Endothelial cell (in vitro differentiated cells): ENCODE data around the gene ZNF367. TPM values are rescaled to one million over a fixed set of nuclear protein-coding genes. Genes with fewer than 3 reads are reported as not detected.

ENCODE experiments used
- DNase-seq: peaks from one replicate; pipeline ENCODE4 v3.0.0; 2021; ENCODE audit warnings: low spot score
- H3K27ac Mint-ChIP-seq: one replicate; pipeline ENCODE4 v1.8.0; 2021; ENCODE audit warnings: mixed read lengths, inconsistent platforms; ENCODE audit not compliant: unreplicated experiment
- H3K27me3 Mint-ChIP-seq: one replicate; pipeline ENCODE4 v1.8.0; 2021; ENCODE audit warnings: mild to moderate bottlenecking, moderate library complexity, mixed read lengths, inconsistent platforms; ENCODE audit not compliant: unreplicated experiment
- H3K36me3 Mint-ChIP-seq: one replicate; pipeline ENCODE4 v1.8.0; 2021; ENCODE audit warnings: mild to moderate bottlenecking, low read depth, mixed read lengths, inconsistent platforms; ENCODE audit not compliant: unreplicated experiment
- H3K4me1 Mint-ChIP-seq: one replicate; pipeline ENCODE4 v1.8.0; 2021; ENCODE audit warnings: mild to moderate bottlenecking, mixed read lengths, inconsistent platforms; ENCODE audit not compliant: unreplicated experiment
- H3K4me3 Mint-ChIP-seq: one replicate; pipeline ENCODE4 v1.8.0; 2021; ENCODE audit warnings: mild to moderate bottlenecking, mixed read lengths, inconsistent platforms; ENCODE audit not compliant: unreplicated experiment
- H3K9me3 Mint-ChIP-seq: one replicate; pipeline ENCODE4 v1.8.0; 2021; ENCODE audit warnings: mixed read lengths, inconsistent platforms; ENCODE audit not compliant: unreplicated experiment
- total RNA-seq: library from RNA; stranded (reverse); fragmentation: NEBNext Ultra II Directional; extraction: Animal tissue kit (Norgen Biotek cat#: 25700); gene quantifications from one replicate; pipeline ENCODE4 v1.2.1, GENCODE V29; 2021; ENCODE audit not compliant: unreplicated experiment
- TF ChIP-seq, protein P1 (sequence below): fragments of 200-600 bp; sonication (generic); IDR thresholded peaks from one replicate; pipeline ENCODE4 v1.5.0; 2021; ENCODE audit warnings: antibody characterized with exemption; ENCODE audit not compliant: unreplicated experiment

The ZNF367 gene
- total RNA-seq, 1 donor from 2014 or later = 2.2 TPM

DNA sequence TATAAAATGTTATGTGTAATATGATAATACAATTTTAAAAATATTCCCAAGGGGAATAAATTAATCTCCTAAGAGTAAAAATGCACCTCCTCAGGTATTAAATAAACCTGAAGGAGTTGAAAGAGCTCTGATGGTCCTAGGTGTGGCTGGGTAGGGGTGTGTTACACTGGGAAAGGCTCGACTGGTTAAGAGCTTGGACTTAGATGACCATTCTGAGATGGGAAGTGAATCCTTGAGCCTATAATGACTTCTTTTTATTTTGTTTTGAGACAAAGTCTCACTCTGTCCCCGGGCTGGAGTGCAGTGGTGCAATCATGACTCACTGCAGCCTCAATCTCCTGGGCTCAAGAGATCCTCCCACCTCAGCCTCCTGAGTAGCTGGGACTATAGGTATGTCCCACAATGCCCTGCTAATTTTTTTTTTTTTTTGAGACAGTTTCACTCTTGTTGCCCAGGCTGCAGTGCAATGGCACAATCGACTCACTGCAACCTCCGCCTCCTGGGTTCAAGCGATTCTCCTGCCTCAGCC lies 22.6 kb upstream of the ZNF367 start:
- no peaks in the 10 kb centered on the region for H3K27me3 Mint-ChIP-seq
- H3K27ac Mint-ChIP-seq = no peak overlapping the region
- no peak overlapping the region for H3K4me3 Mint-ChIP-seq
- H3K4me1 Mint-ChIP-seq = no peaks in the 10 kb centered on the region
- no peak for DNase-seq
- no peaks in the 10 kb centered on the region for H3K9me3 Mint-ChIP-seq
- no peaks in the 10 kb centered on the region for H3K36me3 Mint-ChIP-seq
- TF ChIP-seq, protein P1, sequence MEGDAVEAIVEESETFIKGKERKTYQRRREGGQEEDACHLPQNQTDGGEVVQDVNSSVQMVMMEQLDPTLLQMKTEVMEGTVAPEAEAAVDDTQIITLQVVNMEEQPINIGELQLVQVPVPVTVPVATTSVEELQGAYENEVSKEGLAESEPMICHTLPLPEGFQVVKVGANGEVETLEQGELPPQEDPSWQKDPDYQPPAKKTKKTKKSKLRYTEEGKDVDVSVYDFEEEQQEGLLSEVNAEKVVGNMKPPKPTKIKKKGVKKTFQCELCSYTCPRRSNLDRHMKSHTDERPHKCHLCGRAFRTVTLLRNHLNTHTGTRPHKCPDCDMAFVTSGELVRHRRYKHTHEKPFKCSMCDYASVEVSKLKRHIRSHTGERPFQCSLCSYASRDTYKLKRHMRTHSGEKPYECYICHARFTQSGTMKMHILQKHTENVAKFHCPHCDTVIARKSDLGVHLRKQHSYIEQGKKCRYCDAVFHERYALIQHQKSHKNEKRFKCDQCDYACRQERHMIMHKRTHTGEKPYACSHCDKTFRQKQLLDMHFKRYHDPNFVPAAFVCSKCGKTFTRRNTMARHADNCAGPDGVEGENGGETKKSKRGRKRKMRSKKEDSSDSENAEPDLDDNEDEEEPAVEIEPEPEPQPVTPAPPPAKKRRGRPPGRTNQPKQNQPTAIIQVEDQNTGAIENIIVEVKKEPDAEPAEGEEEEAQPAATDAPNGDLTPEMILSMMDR = no peak

DNA sequence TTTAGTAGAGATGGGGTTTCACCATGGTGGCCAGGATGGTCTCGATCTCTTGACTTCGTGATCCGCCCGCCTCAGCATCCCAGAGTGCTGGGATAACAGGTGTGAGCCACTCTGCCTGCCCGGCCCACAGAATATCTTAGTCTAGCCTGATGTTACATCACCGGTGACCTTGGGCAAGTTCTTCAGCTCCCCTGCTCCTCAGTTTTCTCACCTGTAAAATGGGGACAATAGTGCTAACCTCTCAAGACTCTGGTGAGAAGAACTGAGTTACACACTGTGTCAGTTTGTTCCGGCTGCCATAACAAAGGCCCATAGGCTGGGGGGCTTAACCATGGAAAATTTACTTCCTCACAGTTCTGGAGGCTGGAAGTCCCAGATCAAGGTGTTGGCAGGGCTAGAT lies 19.3 kb upstream of the ZNF367 start:
- no peaks in the 10 kb centered on the region for H3K9me3 Mint-ChIP-seq
- no peak for DNase-seq
- no peaks in the 10 kb centered on the region for H3K36me3 Mint-ChIP-seq
- peaks cover 2% of the 10 kb centered on the region for H3K4me1 Mint-ChIP-seq
- TF ChIP-seq, protein P1 = no peak
- H3K27me3 Mint-ChIP-seq = peaks cover 1% of the 10 kb centered on the region
- no peak overlapping the region for H3K27ac Mint-ChIP-seq
- no peak overlapping the region for H3K4me3 Mint-ChIP-seq

DNA sequence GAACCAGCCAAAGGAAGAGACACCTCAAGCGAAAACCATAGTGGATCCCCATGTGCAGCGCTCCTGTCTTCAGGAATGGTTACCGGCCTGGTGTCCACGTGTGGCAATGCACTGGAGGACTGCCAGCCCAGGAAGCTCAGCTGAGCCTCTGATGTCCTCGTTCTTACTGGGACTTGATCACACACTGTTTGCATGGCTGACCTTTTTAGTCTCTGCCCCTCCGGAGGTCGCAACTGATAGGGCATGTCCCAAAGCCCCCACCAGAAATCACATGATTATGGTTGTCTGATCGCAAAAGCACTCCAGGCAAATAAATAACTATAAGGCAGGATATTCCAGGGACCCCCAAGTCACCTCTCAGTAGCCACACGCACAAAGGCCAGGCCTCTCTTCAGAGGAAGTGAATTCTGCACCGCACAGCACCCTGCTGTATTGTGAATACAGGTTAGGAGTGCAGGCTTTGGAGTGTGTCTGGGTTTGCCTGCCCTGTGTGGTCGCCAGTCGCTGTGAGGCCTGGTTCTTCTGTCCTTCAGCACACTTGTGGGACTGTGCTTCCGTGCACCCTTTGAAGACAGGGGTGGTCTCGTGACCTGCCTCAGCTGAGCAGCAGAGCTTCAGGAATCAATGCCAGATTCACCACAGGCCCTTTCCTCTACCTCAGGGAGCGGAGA lies 18.4 kb upstream of the ZNF367 start:
- Mint-ChIP-seq H3K4me1 (peaks cover 2% of the 10 kb centered on the region), H3K9me3 (no peaks in the 10 kb centered on the region), H3K27ac (no peak overlapping the region), H3K27me3 (peaks cover 1% of the 10 kb centered on the region), H3K36me3 (no peaks in the 10 kb centered on the region), H3K4me3 (no peak overlapping the region)
- TF ChIP-seq, protein P1 = no peak
- DNase-seq = no peak

DNA sequence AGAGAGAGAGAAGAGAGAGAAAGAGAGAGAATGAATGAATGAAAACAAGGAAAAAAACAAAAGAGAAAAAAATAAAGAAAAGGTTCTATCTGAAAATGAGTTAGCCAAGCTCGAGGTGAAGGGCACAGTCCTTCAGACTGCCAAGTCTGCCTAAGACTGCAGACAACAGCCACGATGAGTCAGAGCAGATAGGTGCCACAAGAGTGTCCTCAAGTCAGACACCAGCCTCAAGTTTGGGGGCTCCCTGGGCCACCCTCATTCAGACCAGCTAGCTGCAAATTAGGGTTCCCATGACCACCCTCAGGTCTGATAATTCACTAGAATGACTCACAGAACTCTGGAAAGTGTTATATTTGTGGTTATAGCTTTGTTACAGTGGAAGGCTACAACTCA lies 17.9 kb upstream of the ZNF367 start:
- Mint-ChIP-seq H3K36me3 (no peaks in the 10 kb centered on the region), H3K27me3 (peaks cover 1% of the 10 kb centered on the region), H3K4me3 (no peak overlapping the region), H3K27ac (no peak overlapping the region), H3K4me1 (peaks cover 2% of the 10 kb centered on the region), H3K9me3 (no peaks in the 10 kb centered on the region)
- TF ChIP-seq, protein P1 = no peak
- no peak for DNase-seq

DNA sequence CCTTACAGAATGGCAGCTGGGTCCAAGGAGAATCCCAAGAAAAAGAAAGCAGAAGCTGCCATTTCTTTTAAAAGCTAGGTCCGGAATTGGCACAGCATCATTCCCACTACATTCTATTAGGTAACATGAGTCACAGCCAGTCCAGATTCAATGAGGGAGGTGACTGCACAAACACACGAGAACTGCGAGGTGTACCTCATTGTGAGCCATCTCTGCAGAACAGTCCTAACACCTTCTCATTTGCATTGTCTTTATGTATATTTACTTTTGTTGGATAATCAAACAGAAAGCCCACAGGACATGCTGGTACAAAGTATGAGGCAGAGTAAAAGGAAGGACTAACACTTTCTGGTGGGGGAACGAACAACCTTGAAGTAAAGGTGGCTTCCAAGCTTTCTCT lies 17.2 kb upstream of the ZNF367 start:
- Mint-ChIP-seq H3K27me3 (peaks cover 1% of the 10 kb centered on the region), H3K4me3 (no peak overlapping the region), H3K27ac (no peak overlapping the region), H3K36me3 (no peaks in the 10 kb centered on the region), H3K9me3 (no peaks in the 10 kb centered on the region), H3K4me1 (peaks cover 2% of the 10 kb centered on the region)
- DNase-seq = no peak
- TF ChIP-seq, protein P1 = no peak
